Stimulated activated CD4-positive, alpha-beta T cell treated with anti-CD3 and anti-CD28 coated beads, TNF-alpha, amount 100 ng/mL, for 24 hours (primary cell): ENCODE results near the gene OR14I1.
A peak's percentile ranks its signal among the peaks of the same experiment; 100 is the strongest.
"Not testable (repeated sequence)": the region's sequence is repeated elsewhere in the genome, so short reads cannot be mapped to it uniquely, and the experiment has no call there.

ENCODE experiments used
- DNase-seq, 3 experiments: peaks; one replicate each; pipeline ENCODE4 v3.0.0-alpha.2; 2020; ENCODE audit warnings: low read depth in 3 of 3

Gene OR14I1

GRCh38 chr1:248688527-248689298 is 13.9 kb downstream of the OR14I1 start:
- DNase-seq: no peak

DNA sequence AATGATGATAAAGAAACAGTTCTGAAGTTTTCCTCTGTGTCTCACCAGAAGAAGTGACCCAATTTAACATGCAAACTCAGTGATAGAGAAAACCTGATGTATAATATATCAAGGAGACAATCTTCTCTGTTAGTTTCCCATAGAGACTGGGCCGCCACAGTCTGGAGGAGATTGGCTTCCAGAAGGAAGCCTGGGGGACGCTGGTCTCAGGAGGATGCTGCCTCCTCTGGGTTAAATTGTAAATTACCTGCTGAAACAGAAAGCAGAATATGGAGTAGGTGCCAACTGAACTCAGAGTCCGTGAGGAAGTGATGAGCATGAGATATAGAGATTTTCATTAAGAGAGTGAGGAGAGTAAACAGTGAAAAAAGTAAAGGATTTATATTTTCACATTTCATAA is 15.8 kb downstream of the OR14I1 start:
- DNase-seq: peak in 1 of 3 experiments; percentile 5

DNA sequence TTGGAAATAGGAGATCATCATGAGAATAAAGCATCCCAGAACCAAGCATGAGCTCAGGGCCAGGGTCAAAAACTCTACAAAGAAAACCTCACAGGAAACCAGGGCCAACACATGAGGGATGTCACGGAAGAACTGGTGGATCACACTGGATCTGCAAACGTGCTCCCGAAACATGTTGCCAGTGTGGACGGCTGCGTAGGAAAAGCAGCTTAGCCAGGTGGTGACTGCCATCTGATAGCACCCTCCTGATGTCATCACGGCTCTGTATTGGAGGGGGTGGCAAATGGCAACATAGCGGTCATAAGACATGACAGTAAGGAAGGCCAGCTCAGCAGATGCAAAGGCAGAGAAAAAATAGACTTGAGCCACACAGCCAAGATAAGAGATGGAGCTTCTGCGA is 20.9 kb downstream of the OR14I1 start:
- no peak for DNase-seq

GRCh38 chr1:248670003-248670402 is 32.6 kb downstream of the OR14I1 start:
- DNase-seq: no peak

DNA sequence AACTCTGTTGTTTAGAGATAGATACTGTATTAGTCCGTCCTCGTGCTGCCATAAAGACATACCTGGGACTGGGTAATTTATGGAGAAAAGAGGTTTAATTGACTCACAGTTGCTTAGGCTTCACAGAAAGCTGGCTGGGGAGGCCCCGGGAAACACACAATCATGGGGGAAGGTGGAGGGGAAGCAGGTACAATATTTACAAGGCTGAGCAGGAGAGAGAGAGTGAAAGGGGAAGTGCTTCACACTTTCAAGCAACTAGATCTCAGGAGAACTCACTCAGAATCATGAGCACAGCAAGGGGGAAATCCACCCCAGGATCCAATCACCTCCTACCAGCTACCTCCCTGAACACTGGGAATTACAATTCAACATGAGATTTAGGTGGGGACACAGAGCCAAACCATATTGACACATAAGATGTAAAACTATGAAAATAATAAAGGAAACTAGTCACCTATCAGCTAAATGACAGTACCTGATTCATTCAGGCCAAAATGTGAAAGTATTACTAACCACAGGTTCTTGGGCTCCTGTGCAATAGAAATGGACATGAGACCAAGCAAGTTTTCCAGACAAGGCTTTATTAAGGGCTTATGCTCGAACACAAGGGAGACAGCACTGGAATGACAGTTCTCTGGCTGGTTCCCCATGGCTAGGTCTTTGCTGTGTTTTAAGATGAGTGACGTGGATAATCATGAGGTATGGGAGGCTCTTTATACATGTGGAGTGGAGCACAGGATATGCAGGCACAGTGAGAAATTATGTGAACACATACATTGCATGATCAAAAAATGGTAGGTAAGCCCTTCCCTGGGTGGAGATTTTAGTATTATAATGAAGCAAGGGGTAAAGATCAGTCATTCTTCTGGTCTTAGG is 38.9 kb downstream of the OR14I1 start:
- DNase-seq: not testable (repeated sequence)

DNA sequence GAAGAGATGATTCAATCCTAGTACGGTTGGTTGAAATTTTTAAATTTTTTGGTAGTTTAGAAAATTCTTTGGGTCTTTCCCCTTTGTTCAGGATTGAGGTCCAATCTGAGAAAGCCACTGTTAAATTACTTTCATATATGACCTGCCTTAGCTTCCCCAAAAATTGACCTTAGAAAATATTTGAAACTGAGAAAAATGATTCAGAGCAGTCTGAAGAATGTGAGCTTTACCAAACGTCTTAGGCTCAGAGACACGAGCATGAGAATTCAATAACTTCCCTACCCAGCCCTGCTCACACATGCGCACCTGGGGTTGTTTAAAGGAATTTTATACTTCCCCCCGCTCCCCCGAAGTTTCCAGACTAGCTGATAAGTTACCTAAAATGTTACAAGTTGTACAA is 45.8 kb downstream of the OR14I1 start:
- DNase-seq: not testable (repeated sequence)

DNA sequence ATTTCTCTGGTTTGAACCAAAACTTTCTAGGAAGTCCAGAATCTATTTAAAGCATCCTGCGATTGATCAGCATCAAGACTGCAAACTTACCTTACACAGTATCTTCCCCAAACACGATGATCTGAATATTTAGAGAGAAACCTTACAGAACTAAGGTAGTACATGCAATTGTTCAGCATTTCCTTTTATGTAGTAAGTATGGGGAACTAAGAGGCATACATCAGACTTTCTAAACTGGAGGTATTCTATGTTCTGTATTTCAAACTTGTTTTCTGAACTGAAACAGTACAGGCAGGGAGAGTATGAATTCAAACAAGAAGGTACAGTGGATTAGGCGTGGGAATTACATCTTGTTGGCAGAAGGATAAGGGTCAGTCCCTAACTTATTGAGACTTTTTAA is 47.2 kb downstream of the OR14I1 start, which contains the start of gene OR2T27:
Gene OR2T27, minus strand, starts transcription at position 175 of the 400 bp plus-strand sequence. CDS start 4,644 bp downstream, outside the sequence.
- DNase-seq: not testable (repeated sequence)
